B cell (primary cell): Measurements from ENCODE around the gene SHB. TPM values are rescaled to one million over a fixed set of nuclear protein-coding genes. Genes with fewer than 3 reads are reported as not detected.

Experiments used
- ATAC-seq: fragments of 200-7000 bp; cut with Tn5 transposase; one replicate; pipeline ENCODE4 v1.10.0; 2021; ENCODE audit warnings: low read depth, mild to moderate bottlenecking, moderate number of reproducible peaks, moderate library complexity
- CTCF ChIA-PET: fragments of 350-600 bp; sonication (Branson Sonifier 250); formaldehyde crosslinking; loops from one replicate; lab custom pipeline; 2021; ENCODE audit warnings: antibody characterized with exemption, inconsistent platforms; lab: Charles Lee
- POLR2A ChIA-PET: fragments of 350-600 bp; sonication (Branson Sonifier 250); formaldehyde crosslinking; loops from one replicate; lab custom pipeline; 2021; ENCODE audit warnings: antibody characterized with exemption; lab: Charles Lee
- DNase-seq: peaks from one replicate; pipeline ENCODE4 v3.0.0; 2013
- H2AFZ ChIP-seq: 2 replicates; pipeline ENCODE4 v1.6.1; 2012; ENCODE audit warnings: mild to moderate bottlenecking, low read depth, low read length; ENCODE audit not compliant: insufficient read depth, poor library complexity, severe bottlenecking
- H3K27ac ChIP-seq, 2 donors: 1 replicate in 1 of 2; 2 replicates in 1 of 2; pipeline ENCODE4 v1.5.1; 2012 to 2013; ENCODE audit warnings: low read length in 2 of 2, mild to moderate bottlenecking in 2 of 2, moderate library complexity in 1 of 2
- H3K27me3 ChIP-seq, 4 experiments: fragments of 200-600 bp in 1 of 4; sonication (generic) in 1 of 4; replicated peaks in 1 of 4; 1 replicate in 2 of 4; 2 replicates in 2 of 4; pipeline versions ENCODE4 v1.6.1 to v1.7.0; 2013 to 2016; ENCODE audit warnings: low read length in 3 of 4, mild to moderate bottlenecking in 2 of 4, mixed read lengths in 1 of 4, moderate library complexity in 1 of 4; ENCODE audit not compliant: insufficient read depth in 4 of 4, control insufficient read depth in 3 of 4; ENCODE audit errors: control extremely low read depth in 1 of 4
- H3K36me3 ChIP-seq, 2 experiments: replicated peaks in 1 of 2; 1 replicate in 1 of 2; 2 replicates in 1 of 2; pipeline versions ENCODE4 v1.6.1 to v1.7.1; 2013; ENCODE audit warnings: low read length in 1 of 2; ENCODE audit not compliant: insufficient read depth in 2 of 2, control insufficient read depth in 1 of 2; ENCODE audit errors: control extremely low read depth in 1 of 2, extremely low read depth in 1 of 2
- H3K4me1 ChIP-seq, 2 donors: fragments of 200-600 bp in 1 of 2; sonication (generic) in 1 of 2; 1 replicate in 1 of 2; 2 replicates in 1 of 2; pipeline versions ENCODE4 v1.5.1 to v1.6.1; 2013 to 2017; ENCODE audit warnings: low read length in 2 of 2; ENCODE audit not compliant: control insufficient read depth in 2 of 2, insufficient read depth in 2 of 2
- H3K4me2 ChIP-seq: replicated peaks from 2 replicates; pipeline ENCODE3; 2012; ENCODE audit warnings: mild to moderate bottlenecking, low read depth, low read length; ENCODE audit not compliant: poor library complexity, severe bottlenecking
- H3K4me3 ChIP-seq, 5 experiments: fragments of 200-600 bp in 1 of 5; sonication (generic) in 1 of 5; 1 replicate in 3 of 5; 2 replicates in 2 of 5; pipeline versions ENCODE4 v1.5.1 to v1.7.0; 2011 to 2016; ENCODE audit warnings: low read length in 4 of 5, mild to moderate bottlenecking in 4 of 5, low read depth in 2 of 5, control low read depth in 1 of 5, moderate library complexity in 1 of 5; ENCODE audit not compliant: insufficient read depth in 1 of 5; ENCODE audit errors: control extremely low read depth in 1 of 5, extremely low read depth in 1 of 5
- H3K79me2 ChIP-seq: fragments of 200-600 bp; sonication (generic); one replicate; pipeline ENCODE4 v1.6.0; 2016; ENCODE audit warnings: low read length; ENCODE audit not compliant: control insufficient read depth, insufficient read depth
- H3K9ac ChIP-seq: fragments of 200-600 bp; sonication (generic); 2 replicates; pipeline ENCODE4 v1.6.1; 2017; ENCODE audit warnings: mild to moderate bottlenecking, low read length, moderate library complexity
- H3K9me3 ChIP-seq, 3 donors: one replicate each; pipeline versions ENCODE4 v1.6.1 to v1.7.1; 2013; ENCODE audit warnings: low read length in 2 of 3; ENCODE audit not compliant: control insufficient read depth in 2 of 3, insufficient read depth in 1 of 3; ENCODE audit errors: control extremely low read depth in 1 of 3
- H4K20me1 ChIP-seq: 2 replicates; pipeline ENCODE4 v1.6.0; 2012; ENCODE audit warnings: mild to moderate bottlenecking, low read length; ENCODE audit not compliant: insufficient read depth, control insufficient read depth, poor library complexity, severe bottlenecking
- H3K27ac Mint-ChIP-seq: one replicate; pipeline ENCODE4 v1.8.0; 2021; ENCODE audit warnings: mixed read lengths
- H3K27me3 Mint-ChIP-seq: one replicate; pipeline ENCODE4 v1.8.0; 2021; ENCODE audit warnings: mixed read lengths
- H3K4me1 Mint-ChIP-seq: one replicate; pipeline ENCODE4 v1.8.0; 2021; ENCODE audit warnings: mixed read lengths
- H3K4me3 Mint-ChIP-seq: one replicate; pipeline ENCODE4 v1.8.0; 2021; ENCODE audit warnings: mixed read lengths
- H3K9me3 Mint-ChIP-seq: one replicate; pipeline ENCODE4 v1.8.0; 2022; ENCODE audit warnings: mixed read lengths; ENCODE audit not compliant: insufficient read depth
- EZH2 ChIP-seq: IDR thresholded peaks from 2 replicates; pipeline ENCODE4 v1.6.1; 2012; ENCODE audit warnings: borderline replicate concordance, low read depth, mild to moderate bottlenecking, moderate library complexity, low read length; ENCODE audit not compliant: insufficient read depth, poor library complexity, severe bottlenecking
- whole genome bisulfite sequencing: methylation state at CpG from one replicate; pipeline ENCODE4 v1.1.5; 2013; ENCODE audit warnings: missing lambda C conversion rate; ENCODE audit not compliant: insufficient coverage; 5-methylcytosine and 5-hydroxymethylcytosine counted together
- intact Hi-C: fragments of 100-400 bp; cut with micrococcal nuclease; formaldehyde crosslinking; loops from one replicate; pipeline ENCODE4 v1.10.0; 2022
- polyA plus RNA-seq: library from polyadenylated mRNA; depleted of rRNA; stranded (reverse); fragments of >200 nt; gene quantifications from 2 replicates; pipeline ENCODE4 v1.2.3, GENCODE V29; 2012
- small RNA-seq: library from RNA; depleted of rRNA; stranded (forward); fragments of <200 nt; gene quantifications from one replicate; pipeline ENCODE3, GENCODE V24; 2012; ENCODE audit warnings: low replicate concordance, low read depth; ENCODE audit not compliant: insufficient read length
- total RNA-seq, 2 donors: library from RNA; stranded (reverse); fragments of 120-200 nt in 1 of 2; gene quantifications; 1 replicate in 1 of 2; 2 replicates in 1 of 2; pipeline versions ENCODE4 v1.2.3 to v1.2.4, GENCODE V29; 2013 to 2022
- TF ChIP-seq, protein P1 (sequence below): fragments of 200-600 bp; IDR thresholded peaks from one replicate; pipeline ENCODE4 v1.8.0; 2022; ENCODE audit warnings: antibody characterized with exemption, mild to moderate bottlenecking

The SHB gene
- total and polyA plus RNA-seq, 2 donors (not counting 1 experiment from before 2014, with no cell fraction given): 0.06 to 1.9 TPM

DNA sequence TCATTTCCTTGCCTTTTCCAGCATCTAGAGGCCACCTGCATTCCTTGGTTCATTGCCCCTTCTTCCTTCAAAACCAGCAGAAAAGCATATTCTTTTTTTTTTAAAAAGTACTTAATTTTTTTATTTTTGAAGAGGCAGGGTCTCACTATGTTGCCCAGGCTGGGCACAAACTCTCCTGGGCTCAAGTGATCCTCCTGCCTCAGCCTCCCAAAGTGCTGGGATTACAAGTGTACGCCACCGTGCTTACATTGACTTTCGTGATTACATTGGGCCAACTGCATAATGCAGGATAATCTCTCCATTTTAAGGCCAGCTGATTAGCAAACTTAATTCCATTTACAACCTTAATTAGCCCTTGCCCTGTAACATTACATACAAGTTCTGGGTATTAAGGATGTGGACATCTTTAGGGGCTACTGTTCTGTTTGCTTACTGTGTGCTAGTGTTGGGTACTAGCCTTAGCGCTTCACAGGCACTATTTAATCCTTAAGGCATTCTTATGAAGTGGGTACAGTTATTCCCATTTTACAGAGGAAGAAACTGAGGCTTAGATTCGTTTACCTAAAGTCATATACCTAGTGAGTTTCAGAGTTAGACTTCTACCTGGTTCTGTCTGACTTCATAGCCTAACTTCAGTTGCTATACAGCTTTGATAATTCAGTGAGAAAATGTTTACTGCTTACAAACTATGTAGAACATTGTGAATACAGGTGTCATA, 198.8 kb downstream of the SHB start:
- Mint-ChIP-seq H3K27me3 (no peaks in the 10 kb centered on the region), H3K27ac (no peak overlapping the region), H3K9me3 (no peaks in the 10 kb centered on the region), H3K4me1 (no peaks in the 10 kb centered on the region), H3K4me3 (no peak overlapping the region)
- Histone ChIP-seq H3K4me1 (no peaks in the 10 kb centered on the region), H3K4me2 (no peak overlapping the region), H3K27ac (no peak overlapping the region), H3K9ac (no peak overlapping the region), H3K9me3 (no peaks in the 10 kb centered on the region), H3K4me3 (no peak overlapping the region), H4K20me1 (no peaks in the 10 kb centered on the region), H3K27me3 (no peaks in the 10 kb centered on the region), H3K36me3 (no peaks in the 10 kb centered on the region), H3K79me2 (no peaks in the 10 kb centered on the region), H2AFZ (no peak overlapping the region)
- POLR2A ChIA-PET: no interaction called here
- 100% methylated on average over 1 of the region's 5 CpGs for WGBS
- ATAC-seq (no peak), DNase-seq (no peak)
- CTCF ChIA-PET: no interaction called here
- intact Hi-C loops: no loop called here
- no peak for TF ChIP-seq EZH2
- TF ChIP-seq, protein P1, sequence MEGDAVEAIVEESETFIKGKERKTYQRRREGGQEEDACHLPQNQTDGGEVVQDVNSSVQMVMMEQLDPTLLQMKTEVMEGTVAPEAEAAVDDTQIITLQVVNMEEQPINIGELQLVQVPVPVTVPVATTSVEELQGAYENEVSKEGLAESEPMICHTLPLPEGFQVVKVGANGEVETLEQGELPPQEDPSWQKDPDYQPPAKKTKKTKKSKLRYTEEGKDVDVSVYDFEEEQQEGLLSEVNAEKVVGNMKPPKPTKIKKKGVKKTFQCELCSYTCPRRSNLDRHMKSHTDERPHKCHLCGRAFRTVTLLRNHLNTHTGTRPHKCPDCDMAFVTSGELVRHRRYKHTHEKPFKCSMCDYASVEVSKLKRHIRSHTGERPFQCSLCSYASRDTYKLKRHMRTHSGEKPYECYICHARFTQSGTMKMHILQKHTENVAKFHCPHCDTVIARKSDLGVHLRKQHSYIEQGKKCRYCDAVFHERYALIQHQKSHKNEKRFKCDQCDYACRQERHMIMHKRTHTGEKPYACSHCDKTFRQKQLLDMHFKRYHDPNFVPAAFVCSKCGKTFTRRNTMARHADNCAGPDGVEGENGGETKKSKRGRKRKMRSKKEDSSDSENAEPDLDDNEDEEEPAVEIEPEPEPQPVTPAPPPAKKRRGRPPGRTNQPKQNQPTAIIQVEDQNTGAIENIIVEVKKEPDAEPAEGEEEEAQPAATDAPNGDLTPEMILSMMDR: no peak

Small RNAs within 50 kb of the gene (small RNA-seq; reads per million reads assigned to genes)
- gene RNU7-124P: not detected

Other genes with a start within 250 kb of the SHB start
- 27.8 and 28.1 TPM in 2 replicates for gene SLC25A51, start 165.1 kb downstream of the SHB start, total RNA-seq
- gene SLC25A51, start 165.1 kb downstream of the SHB start, polyA plus RNA-seq: 9.9 and 12.9 TPM in 2 replicates